IPS-11a (cell line): ENCODE data around the gene TOM1L2.

Experiments
- H3K4me3 ChIP-seq: one replicate; pipeline ENCODE4 v1.5.1; 2013; ENCODE audit warnings: low read depth, low read length, control low read depth

The TOM1L2 gene

DNA sequence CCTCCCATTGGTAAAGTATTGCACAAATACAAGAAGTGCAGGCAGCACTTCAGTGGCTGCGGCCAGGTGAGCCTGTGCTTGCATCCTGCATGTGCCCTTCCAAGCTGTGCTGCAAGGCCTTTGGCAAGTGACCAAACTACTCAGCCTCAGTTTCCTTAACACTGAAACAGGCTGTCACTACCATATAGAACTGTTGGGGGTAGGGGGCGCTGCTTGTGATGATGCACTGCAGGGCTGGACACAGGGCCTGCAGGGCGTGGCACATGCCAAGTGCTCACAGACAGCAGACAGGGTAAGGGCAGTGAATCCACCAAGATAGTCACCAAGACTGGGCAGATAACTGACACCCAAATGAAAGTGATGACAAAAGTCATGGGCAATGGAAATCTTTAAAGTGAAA, 69.8 kb downstream of the TOM1L2 start:
- no peak overlapping the region for H3K4me3 ChIP-seq

DNA sequence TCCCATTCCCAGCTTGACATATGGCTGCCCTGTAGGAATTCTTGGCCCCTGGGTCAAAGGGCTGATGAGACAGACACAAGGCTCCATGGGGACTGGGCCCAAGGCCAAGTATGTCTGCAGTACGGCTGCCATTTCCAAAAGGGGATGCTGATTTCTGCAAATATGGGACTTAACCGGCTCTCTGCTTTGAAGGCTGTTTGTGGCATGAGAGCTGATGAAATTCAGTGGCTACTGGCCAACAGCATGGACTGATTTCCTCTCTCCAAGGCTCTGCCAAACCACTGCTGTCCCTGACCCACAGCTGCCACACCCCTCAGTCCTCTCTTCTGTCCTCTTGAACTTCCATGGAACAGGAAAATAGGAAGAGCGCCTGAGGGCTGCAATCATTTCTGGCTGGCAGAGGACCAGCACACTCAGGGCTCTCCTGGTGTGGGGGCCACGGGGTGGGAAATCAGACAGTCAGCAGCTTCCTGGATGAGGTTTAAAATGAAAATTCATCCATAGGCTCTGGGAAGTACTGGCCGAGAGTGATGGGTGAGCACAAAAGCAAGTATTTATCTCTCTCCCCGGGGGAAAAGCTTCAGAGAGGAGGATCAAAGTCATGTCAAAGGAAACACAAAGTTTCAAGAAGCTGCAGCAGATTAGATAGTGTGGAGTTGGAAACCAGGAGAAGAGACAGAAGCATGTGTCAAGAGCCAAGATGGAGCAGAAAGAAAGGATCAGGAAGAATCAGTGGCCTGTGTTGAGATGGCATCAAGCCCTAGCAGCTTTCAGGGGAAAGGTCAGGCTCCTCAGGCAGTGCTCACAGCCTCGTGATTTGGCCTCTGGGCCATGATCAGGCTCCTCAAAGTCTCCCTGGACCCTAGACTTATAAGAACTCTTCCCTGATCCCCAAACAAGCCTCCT, 71.3 kb downstream of the TOM1L2 start:
- H3K4me3 ChIP-seq = no peak overlapping the region

DNA sequence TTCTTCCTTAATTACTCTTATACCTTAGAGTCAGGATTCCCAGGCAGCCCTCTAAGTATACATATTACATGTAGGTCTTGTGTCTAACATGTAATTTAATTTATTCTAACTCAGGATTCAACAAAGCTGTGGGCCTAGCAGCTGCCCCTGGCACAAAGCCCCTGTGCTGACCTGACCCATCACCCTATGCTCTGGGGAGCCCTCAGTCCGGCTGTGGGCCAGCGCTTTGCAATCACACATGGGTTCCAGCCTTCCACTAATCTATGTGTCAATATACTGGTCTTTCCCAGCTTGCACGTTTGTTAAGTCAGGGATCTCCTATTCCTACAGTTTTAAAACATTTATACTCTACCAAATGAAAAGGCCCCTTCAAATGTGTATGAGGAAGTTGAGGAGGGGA, 72.7 kb downstream of the TOM1L2 start:
- no peak overlapping the region for H3K4me3 ChIP-seq

DNA sequence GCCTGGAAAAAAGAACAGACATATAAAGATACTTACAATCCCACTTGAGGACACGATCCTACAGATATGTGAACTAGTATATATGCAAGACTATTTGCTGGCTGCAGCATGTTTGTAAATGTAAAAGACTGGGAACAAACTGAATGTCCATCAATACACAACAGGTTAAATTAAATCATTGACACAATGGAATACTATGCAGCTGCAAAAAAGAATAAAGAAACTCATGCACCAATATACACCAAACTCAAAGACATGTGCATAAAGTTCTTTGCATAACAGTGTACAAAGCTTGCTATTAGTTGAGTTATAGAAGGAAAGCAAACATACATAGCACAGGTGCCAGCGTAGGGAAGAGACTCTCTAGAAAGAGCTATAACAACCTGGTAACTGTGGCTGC, 73.5 kb downstream of the TOM1L2 start:
- H3K4me3 ChIP-seq = no peak overlapping the region

DNA sequence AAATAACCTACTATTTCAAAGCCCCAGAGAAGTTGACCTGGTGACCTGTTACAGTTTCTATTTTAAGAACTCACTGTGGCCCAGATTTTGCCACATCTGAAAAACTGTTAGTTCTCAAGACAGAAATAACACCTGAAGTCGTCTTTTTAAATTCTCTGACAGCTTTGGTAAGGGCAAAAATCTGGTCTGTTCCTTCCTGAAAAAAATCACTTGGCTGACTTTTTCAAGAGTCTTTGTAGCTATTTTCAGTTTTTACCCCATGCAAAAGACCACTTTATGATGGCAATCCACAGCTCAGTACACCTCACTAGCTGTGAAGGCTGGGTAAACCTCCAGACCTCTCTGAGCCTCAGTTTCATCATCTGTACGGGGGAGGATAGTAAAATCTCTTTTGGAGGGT, 74.8 kb downstream of the TOM1L2 start:
- no peak overlapping the region for H3K4me3 ChIP-seq

DNA sequence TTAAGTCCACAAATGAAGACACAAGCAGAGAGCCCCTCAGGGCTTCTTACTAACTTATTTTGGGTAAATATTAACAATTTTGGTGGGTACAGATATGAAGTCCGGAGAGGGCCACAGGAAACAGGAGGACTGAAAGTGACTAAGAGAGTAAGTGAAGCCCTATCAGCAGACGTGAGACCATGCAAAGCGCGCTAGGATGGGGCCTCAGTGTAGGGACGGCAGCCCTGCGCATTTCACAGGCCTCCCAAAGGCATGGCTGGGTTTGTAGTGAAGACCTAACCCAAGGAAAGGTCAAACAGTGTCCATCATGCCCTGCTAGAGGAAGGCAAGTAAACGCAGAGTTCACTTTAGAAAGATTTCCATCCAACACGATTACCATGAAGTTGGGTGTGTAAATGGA, 75.5 kb downstream of the TOM1L2 start:
- no peak overlapping the region for H3K4me3 ChIP-seq

DNA sequence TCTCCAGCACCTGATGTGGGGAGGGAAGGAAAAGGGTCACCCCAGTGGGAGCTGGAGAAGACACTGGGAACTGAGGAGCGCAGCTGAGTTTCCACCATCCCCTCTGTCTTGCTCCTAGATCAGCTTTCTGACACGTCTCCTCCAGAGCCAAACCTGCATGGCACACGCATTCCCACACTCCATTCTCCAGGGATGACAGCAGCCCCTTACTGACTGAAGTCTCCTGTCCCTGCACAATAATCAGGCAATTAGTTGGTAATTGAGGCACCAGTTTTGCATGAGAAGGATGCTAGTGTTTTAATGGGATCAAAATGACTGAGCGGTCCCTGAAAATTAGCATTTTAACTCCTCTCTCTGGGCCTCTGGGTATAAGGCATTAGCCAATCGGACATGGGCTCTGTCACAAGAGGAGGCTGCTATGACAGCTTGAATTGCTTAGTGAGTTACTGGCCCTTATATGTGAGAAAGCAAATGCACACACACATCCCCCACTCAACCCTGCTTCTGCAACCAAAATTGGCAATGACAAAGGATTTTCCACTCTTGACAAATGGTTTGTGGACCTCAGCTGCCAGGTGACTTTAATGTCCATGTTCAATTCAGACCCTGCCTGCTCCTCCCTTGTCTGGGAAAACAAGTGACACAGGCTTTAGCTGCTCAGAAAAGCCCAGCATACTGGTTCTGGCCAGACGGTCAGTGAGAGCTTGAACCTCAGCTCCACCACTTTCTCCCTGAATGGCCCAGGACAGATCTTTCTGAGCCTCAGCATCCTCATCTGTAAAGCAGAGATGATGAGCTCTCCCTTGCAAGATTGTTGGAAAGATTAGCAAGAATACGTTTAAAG, 78.2 kb downstream of the TOM1L2 start:
- H3K4me3 ChIP-seq = no peak overlapping the region

DNA sequence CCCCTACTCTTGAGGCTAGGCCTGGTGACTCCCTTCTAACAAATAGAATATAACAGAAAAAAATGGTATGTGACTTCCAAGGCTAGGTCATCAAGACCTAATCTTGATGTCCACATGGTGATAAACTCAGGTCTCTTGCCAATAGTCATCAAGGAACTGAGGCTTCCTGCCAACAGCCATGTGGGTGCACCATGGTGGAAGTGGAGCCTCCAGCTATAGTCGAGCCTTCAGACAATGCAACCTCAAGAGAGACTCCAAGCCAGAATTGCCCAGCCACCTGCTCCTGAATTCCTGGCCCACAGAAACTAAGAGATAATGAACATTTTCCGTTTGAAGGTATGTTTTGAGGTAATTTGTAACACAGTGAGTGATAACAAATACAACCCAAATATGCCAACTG, 79.5 kb downstream of the TOM1L2 start:
- no peak overlapping the region for H3K4me3 ChIP-seq

DNA sequence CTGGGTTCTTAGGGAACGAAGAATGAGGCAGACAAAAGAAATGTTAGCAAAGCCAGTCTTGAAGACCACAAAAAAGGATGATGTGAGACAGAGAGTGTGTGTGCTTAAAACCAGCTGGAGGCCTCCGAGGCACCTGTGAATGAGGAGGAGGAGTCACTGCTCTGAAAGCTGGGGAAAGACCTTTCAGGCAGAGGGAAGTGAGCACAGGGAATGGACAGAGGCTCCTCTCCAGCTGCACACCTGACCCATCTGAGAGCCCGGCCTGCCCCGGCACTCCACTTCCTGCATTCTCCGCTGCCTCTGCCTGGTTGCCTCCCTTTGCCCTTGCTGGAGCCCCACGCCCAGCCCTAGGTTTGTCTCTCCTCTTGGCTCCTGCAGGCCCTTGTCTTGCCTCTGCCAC, 80.2 kb downstream of the TOM1L2 start:
- no peak overlapping the region for H3K4me3 ChIP-seq

DNA sequence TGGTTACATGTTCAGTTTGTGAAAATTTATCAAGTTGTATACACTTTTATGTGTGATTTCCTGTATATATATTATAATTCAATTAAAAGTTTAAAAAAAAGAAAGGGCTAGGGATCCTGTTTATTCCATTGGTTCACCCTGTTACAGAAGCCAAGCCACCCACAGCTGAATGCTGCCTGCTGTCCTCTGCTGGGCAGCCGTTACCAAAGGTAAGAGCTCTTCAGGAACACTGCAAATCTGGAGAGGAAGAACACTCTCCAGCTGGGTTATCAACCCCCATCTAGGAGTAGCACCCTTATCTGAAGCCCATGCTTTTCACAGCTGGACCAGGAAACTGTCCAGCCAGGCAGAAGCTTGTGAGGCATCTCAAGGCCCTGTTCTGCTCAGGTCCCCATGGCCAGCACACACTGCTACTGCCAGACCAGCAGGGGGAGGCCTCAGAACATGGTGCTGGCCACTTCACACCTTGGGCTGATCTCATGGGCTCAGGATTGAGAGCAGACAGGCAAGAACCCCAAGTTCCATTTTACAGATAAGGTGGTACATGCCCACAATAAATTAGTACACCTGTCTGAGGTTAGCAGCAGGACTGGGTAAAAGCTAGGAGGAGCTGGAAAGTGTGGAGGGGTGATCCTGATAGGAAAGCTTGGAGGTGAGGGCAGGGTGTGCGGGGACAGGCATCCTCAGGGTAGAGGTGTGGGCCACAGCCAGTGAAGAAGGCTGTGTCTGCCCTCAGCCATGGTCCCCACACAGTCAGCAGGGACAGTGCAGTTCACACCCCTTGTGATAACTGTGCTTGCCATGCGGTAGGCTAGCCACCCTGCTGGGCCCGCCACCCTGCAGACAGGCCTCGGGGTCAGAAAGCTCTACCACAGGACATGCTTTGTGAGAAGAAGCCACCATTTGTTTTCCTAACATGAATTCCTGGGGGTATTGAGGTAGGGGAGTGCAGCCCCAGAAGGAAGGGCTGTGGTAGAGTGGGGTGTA, 81.1 kb downstream of the TOM1L2 start:
- H3K4me3 ChIP-seq = no peak overlapping the region

DNA sequence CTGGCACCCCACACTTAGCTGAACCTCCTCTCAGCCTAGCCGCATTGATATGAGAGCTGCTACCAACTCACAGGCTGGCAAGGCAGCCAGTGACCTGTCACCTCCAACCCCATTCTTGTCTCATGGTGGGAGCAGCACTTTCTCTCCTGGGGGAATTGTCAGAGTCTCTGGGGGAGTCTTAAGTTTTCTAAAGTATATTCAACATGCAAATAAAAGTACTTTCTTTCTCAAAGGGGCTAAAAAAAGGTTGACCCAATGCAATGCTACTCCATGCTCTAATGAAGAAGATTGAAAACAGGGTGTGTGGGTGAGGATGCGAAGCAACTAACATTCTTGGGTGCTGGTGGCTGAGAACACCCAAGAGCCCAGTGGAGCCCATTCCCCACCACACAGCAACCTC, 82.3 kb downstream of the TOM1L2 start:
- no peak overlapping the region for H3K4me3 ChIP-seq

DNA sequence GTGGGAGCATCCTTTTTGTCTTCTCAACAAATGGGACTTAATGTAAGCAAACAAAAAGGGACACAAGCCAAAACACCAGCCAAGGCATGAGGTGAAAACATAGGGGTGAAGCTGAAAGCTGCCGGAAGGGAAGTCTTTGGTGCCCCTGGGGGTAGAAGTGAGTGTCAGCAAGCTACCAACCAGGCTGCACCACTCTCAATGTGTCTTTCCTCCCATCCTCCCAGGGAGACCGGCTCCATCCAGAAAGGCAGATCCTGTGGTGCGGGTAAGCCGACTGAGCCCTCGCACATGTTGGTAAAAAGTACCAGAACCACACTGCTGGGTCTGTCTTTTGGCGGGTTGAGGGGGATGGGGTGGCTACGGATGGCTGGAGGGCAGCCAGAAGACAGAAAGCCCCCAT, 83.4 kb downstream of the TOM1L2 start:
- H3K4me3 ChIP-seq = no peak overlapping the region

DNA sequence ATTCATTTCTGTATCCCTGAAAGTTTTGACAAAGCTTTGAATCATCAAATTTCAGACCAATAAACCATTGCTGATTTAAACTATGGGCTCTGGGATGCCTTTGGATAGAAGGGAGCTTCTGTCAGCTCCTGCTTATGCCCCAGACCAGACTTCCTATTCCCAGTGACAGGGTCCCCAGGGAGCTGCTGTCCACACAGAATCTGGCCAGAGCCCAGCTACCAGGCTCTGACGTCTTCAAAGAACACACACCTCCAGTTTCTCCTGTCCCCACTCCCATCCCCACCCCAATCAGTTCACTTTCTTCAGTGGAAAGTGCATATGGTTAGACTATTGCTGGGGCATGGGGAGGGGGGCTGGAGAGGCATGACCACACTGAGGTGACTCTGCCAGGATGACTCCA, 83.8 kb downstream of the TOM1L2 start:
- no peak overlapping the region for H3K4me3 ChIP-seq

DNA sequence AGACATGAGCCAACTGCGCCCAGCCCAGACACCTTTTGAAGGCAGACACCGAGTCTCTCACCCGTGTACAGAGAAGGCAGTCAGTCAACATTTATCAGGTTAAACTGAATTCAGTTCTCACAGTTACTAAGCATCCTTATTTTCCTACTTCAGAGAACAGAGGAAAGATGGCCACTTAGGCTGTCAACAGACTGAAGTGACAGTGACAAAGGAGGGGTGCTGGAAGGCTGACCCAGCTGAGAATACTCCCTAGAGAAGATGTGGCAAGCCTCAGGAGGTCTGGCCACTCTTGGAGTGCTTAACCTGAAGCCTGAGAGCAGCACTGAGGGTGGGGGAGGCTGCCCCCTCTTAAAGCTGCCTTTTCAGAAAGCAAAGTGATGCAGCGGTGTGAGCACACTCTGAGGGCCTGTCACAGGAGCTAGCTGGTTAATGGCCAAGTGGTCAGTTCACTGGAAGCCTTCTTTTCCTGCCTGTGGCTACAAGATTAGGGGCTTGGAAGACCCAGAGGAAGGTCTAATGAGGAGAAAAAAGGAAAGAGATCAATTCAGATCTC, 84.4 kb downstream of the TOM1L2 start:
- H3K4me3 ChIP-seq = no peak overlapping the region

DNA sequence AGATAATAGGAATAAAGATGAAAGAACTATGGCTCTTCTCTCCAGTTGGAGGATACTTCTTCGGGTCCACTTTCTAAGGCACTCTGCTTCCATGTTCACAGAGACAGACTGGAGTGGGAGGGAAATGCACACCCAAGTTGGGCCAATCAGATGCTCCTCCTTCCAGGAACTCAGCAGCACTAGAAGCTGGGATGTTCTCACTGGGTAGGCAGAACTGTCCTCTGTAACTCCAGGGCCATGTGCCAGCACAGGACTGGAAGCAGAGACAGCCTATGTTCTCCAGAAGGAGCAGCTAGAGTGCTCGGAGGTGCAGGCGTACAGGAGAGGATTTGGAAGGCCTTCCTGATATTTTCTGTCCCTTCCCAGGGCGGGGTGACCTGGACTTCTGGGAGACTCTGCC, 85.5 kb downstream of the TOM1L2 start:
- H3K4me3 ChIP-seq = no peak overlapping the region

DNA sequence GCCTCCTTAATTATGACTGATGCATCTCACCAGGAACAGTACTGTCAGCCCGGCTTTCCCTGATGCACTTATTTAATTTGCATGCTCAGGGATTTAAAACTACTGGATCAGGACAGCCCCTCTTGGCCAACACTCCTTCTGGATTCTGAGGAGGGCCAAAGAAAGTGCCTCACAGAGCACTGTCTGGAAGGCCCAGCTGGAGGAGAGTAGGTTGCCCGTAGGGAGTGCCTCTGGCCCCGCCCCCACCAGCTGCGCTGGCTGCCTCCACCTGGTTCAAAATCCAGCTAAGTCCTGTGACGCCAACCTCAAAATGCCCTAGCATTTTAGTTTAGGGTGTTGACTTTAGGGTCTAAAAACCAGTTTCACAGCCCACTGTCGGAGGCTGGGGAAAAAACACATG, 86.0 kb downstream of the TOM1L2 start:
- no peak overlapping the region for H3K4me3 ChIP-seq

DNA sequence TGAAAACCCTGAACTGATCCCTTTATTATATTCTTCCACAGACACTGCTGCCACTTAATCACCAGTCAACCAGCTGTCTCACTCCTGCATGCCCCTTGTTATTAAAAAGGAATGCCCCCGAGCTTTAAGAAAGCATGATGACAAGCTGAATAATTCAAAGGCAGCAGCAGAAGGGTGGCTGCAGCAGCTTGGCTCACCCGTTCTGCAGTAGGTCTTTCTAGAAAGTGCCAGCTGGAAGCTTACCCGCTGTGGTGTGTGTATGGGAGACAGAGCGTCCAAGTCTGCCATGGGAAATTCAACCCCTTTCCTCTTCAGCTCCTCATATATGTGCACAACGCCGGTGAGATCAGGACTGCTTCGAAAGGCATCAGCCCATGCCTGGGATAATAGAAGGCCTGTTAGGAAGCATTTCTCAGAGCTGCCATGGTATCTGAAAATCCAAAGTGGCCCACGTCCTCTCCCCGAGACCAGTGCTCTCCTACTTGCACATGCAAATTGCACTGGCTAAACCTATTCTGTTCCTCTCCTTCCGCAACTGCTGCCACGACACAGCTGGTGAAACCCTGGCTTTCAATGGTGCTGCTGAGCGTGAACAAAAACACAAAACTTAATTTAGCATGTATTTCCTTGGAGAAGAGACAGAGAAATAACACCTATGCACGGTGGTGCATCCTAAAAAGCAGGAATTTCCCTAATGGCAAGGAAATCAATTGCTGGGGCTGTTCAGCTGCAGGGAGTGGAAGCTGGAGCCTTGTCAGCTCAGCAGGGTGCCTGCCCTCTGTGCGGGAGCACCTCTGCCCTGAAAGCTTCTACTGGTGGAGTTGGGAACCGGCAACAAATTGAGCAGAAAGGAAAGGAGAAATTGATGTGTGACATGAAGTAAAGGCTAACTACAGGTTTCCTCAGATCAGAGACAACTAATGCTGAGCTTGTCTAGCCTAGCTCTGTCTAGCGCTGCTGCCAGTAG, 87.5 kb downstream of the TOM1L2 start:
- no peak overlapping the region for H3K4me3 ChIP-seq

DNA sequence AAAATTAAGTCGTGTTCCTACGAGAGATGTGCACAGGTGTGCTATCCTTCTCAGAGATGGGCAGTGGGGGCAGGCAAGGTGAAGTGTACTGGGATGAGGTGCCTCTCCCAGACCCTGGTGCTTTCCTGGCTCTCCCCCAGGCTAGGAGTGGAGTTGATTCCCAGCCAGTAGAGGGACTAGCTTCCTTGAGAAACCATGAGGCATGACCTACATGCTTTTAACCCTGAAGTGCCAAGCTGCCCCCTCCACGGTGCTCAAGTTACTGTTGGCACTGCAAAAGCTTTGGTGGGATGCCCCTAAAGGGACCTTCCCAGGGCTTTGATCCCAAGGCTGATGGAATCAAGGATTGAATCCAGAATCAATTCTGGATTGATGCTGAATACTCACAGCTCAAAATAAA, 88.4 kb downstream of the TOM1L2 start:
- H3K4me3 ChIP-seq = no peak overlapping the region

DNA sequence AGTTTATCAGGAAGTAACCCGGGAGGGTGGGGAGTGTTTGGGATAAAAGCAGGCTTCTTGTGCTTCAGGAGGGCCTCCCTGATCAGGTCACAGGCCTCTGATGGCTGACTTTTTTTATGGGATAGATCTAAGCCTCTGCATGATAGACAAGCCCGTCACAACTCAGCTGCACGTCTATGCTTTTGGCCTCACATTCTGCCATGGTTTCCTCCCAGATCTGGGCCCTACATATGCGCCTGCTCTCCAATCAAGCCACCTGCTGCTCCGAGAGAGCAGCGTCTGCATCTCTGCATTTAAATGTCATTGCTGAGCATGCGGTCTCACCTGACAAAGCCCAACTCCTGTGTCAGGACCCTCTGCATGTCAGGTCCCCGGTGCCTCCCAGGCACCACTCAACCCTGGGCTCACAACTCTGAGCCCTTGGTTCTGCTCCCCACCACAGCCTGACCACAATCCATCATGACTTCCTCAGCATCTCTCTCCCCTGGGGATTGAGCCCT, 90.1 kb downstream of the TOM1L2 start:
- H3K4me3 ChIP-seq = no peak overlapping the region
